ENCODE measurements around the gene ZBTB8B.

GRCh38 chr1:32494711-32495337, 30.0 kb downstream of the ZBTB8B start:
- TF ChIP-seq POLR2AphosphoS5 (IDR thresholded peaks at IDR 0.05; ENCODE audit: low read depth, low read length): no peak
- TF ChIP-seq REST (IDR thresholded peaks at IDR 0.05; ENCODE audit: insufficient read depth in 1 of 2, low read depth in 2 of 2, low read length in 2 of 2): no peak
